Ascending aorta (tissue), 2 donors: ENCODE results near the gene ITK. TPM values are rescaled to one million over a fixed set of nuclear protein-coding genes. Genes with fewer than 3 reads are reported as not detected.

Source experiments
- DNase-seq, 2 donors: peaks; one replicate each; pipeline ENCODE4 v3.0.0-alpha.2; 2019; ENCODE audit warnings: low spot score in 2 of 2
- H3K27ac ChIP-seq, 2 donors: fragments of 200-600 bp; sonication (generic); one replicate each; pipeline ENCODE4 v1.5.1; 2016 to 2017; ENCODE audit warnings: mild to moderate bottlenecking in 1 of 2
- H3K27me3 ChIP-seq: fragments of 200-600 bp; sonication (generic); one replicate; pipeline ENCODE4 v1.5.1; 2017
- H3K36me3 ChIP-seq, 2 donors: fragments of 200-600 bp; sonication (generic); one replicate each; pipeline ENCODE4 v1.5.1; 2016
- H3K4me1 ChIP-seq, 2 donors: fragments of 200-600 bp; sonication (generic); one replicate each; pipeline ENCODE4 v1.5.1; 2016 to 2017; ENCODE audit warnings: mild to moderate bottlenecking in 1 of 2
- H3K4me3 ChIP-seq, 2 donors: fragments of 200-600 bp; sonication (generic); one replicate each; pipeline ENCODE4 v1.5.1; 2016 to 2017; ENCODE audit warnings: mild to moderate bottlenecking in 1 of 2
- H3K9me3 ChIP-seq, 2 donors: fragments of 200-600 bp; sonication (generic); one replicate each; pipeline ENCODE4 v1.5.1; 2016
- intact Hi-C: fragments of 100-400 bp; cut with DNase I; formaldehyde crosslinking; loops from one replicate; pipeline ENCODE4 v1.15.1; 2023
- total RNA-seq: library from RNA; depleted of rRNA; stranded (reverse); fragments of >200 nt; gene quantifications from one replicate; pipeline ENCODE4 v1.1.0, GENCODE V29; 2016
- TF ChIP-seq, protein P1 (sequence below), 3 experiments: fragments of 200-600 bp in 2 of 3; fragments of 450-650 bp in 1 of 3; sonication (generic) in 2 of 3; IDR thresholded peaks; one replicate each; pipeline ENCODE4 v1.5.1; 2016 to 2019; ENCODE audit warnings: antibody characterized with exemption in 3 of 3, mild to moderate bottlenecking in 1 of 3, moderate library complexity in 1 of 3

Gene ITK
- total RNA-seq, 1 donor from 2014 or later, result 0.43 TPM

DNA sequence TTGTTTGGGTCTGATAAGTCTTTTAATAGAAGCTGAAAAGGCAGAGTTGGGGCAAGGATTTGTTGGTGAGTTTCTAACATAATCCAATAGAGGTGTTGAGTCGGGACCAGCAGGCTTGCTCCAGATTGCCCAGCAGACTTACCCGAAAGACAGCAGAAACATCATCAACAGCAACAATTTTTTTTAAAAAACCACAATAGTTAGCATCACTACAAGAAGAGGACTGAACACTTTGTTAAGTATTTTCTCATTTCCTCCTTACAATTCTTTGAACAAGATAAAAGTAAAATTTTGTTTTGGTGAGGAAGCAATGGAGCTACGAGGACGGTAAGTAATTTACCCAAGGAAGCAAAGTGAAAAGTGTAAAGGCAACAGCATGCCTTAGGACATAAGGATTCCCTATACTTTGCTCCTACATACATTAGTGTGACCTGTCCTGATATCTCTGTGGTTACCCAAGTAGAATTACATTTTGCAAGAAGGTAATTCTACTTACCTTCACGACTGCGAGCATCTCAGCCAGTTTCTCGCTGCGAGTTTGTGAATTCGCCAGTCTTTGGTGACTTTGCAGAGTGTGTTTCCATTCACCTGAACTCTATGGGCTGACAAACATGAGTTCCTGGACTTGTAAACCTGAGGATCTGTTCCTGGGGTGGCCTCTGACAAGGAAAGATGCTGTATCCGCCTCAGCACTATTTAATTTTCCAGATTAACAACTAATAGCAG, 13.2 kb downstream of the ITK start:
- Histone ChIP-seq H3K4me1 (no peaks in the 10 kb centered on the region), H3K27me3 (no peaks in the 10 kb centered on the region), H3K27ac (no peak overlapping the region), H3K9me3 (no peaks in the 10 kb centered on the region), H3K4me3 (no peak overlapping the region), H3K36me3 (no peaks in the 10 kb centered on the region)
- intact Hi-C loops, result no loop called here
- TF ChIP-seq, protein P1, sequence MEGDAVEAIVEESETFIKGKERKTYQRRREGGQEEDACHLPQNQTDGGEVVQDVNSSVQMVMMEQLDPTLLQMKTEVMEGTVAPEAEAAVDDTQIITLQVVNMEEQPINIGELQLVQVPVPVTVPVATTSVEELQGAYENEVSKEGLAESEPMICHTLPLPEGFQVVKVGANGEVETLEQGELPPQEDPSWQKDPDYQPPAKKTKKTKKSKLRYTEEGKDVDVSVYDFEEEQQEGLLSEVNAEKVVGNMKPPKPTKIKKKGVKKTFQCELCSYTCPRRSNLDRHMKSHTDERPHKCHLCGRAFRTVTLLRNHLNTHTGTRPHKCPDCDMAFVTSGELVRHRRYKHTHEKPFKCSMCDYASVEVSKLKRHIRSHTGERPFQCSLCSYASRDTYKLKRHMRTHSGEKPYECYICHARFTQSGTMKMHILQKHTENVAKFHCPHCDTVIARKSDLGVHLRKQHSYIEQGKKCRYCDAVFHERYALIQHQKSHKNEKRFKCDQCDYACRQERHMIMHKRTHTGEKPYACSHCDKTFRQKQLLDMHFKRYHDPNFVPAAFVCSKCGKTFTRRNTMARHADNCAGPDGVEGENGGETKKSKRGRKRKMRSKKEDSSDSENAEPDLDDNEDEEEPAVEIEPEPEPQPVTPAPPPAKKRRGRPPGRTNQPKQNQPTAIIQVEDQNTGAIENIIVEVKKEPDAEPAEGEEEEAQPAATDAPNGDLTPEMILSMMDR (IDR thresholded peaks at IDR 0.05), result no peak
- no peak for DNase-seq

DNA sequence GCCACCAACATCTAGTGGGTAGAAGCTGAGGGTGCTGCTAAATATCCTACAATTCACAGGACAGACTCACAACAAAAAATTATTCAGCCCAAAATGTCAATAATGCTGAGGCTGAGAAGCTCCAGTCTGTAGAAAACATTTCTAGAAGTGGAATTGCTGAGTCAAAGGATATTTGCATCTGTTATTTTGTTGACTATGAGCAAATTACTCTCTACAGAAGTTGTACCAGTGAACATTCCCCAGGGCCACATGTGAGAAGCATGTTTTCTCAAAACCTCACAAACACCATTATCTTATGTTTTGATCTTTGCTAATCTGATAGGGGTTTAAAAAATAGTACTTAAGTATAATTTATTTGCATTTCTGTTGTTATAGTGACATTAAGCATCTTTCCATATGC, 15.4 kb downstream of the ITK start:
- Histone ChIP-seq H3K36me3 (no peaks in the 10 kb centered on the region), H3K9me3 (no peaks in the 10 kb centered on the region), H3K4me3 (no peak overlapping the region), H3K27me3 (no peaks in the 10 kb centered on the region), H3K27ac (no peak overlapping the region), H3K4me1 (no peaks in the 10 kb centered on the region)
- TF ChIP-seq, protein P1 (IDR thresholded peaks at IDR 0.05), result no peak
- intact Hi-C loops, result no loop called here
- DNase-seq, result no peak

DNA sequence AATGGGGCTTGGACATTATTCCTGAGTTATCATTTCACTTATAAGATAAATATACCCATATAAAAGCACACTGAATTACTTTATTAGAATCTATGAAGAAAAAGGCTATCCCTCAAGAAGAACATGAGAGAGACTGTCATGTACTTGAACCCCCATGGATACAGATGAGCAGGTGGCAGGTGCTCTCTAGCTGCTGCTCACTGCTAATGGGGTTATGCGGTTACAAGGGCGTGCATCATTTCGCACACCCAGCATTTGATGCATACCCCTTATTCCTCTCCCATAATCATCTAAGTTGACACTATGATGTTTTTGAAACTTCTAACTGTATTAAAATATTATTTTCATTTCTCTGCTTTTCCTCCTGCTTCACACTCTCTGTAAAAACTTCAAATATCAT, 16.4 kb downstream of the ITK start:
- H3K9me3 ChIP-seq, result no peaks in the 10 kb centered on the region
- H3K4me3 ChIP-seq, result no peak overlapping the region
- no peaks in the 10 kb centered on the region for H3K36me3 ChIP-seq
- intact Hi-C loops, result no loop called here
- no peaks in the 10 kb centered on the region for H3K27me3 ChIP-seq
- TF ChIP-seq, protein P1 (IDR thresholded peaks at IDR 0.05), result no peak
- H3K4me1 ChIP-seq, result no peaks in the 10 kb centered on the region
- no peak overlapping the region for H3K27ac ChIP-seq
- no peak for DNase-seq

GRCh38 chr5:157198277-157198986, 17.8 kb downstream of the ITK start:
- Histone ChIP-seq H3K27ac (no peak overlapping the region), H3K4me3 (no peak overlapping the region), H3K36me3 (no peaks in the 10 kb centered on the region), H3K27me3 (no peaks in the 10 kb centered on the region), H3K4me1 (no peaks in the 10 kb centered on the region), H3K9me3 (no peaks in the 10 kb centered on the region)
- TF ChIP-seq, protein P1 (IDR thresholded peaks at IDR 0.05), result no peak
- no peak for DNase-seq
- intact Hi-C loops, result no loop called here

GRCh38 chr5:157201857-157202256, 21.2 kb downstream of the ITK start:
- Histone ChIP-seq H3K4me1 (no peaks in the 10 kb centered on the region), H3K9me3 (no peaks in the 10 kb centered on the region), H3K27ac (no peak overlapping the region), H3K4me3 (no peak overlapping the region), H3K27me3 (no peaks in the 10 kb centered on the region), H3K36me3 (no peaks in the 10 kb centered on the region)
- DNase-seq, result no peak
- TF ChIP-seq, protein P1 (IDR thresholded peaks at IDR 0.05), result no peak
- intact Hi-C loops, result no loop called here
